Germinal center (tissue), 1 donor: Measurements from ENCODE around the gene CMTM5.

ENCODE experiments used
- DNase-seq: peaks from one replicate; pipeline ENCODE4 v3.0.0; 2012; ENCODE audit warnings: mixed read lengths, low spot score

The CMTM5 gene

DNA sequence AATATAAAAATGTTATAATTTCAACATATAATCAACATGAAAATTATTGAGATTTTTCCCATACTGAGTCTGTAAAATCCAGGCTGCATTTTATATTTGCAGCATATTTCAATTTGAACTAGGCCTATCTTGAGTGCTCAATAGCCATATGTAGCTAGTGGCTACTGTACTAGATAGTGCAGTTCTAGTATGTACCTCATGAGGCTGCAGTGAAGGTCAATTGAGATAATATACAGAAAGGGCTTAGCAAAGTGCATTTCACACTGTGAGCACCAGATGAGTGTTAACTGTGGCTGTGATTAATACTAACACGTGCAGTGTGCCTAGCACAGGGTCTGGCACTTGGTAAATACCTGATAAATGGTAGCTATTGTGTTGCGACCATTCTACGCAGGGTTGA lies 18.8 kb upstream of the CMTM5 start:
- no peak for DNase-seq

DNA sequence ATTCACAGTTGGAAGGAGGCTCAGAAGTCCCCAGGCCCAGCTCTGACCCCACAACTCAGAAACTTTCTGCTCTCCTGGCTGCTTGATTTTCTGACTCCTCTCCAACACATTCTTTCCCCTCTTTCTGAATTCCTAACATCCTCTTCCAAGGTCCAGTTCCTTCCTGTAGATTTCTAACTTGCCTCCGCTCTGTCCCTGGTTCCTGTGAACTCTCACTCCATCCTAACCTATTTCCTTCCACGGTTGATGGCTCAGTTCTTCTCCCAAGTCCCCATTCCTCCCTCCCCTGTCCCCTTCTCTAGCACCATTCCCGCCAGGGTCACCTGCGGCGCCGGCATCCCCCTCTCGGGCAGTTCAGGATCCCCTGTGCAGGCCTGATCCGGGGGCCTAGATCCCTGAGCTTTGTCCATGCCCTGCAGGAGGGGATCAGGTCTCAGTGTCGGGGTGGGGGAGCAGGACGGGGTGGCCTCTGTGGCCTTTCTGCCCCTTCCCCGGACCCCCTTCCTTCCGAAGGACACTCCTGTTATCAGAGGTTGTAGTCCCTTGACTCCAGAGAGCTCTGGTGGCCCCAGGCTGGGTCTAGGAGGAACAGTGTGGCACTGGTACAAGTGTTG lies 18.2 kb upstream of the CMTM5 start:
- DNase-seq = no peak

GRCh38 chr14:23359167-23359626 lies 17.6 kb upstream of the CMTM5 start:
- no peak for DNase-seq

- DNase-seq = no peak
These were observed 17.0 kb upstream of the CMTM5 start for GRCh38 chr14:23359722-23360447.

- DNase-seq = no peak
These were observed 16.4 kb upstream of the CMTM5 start for GRCh38 chr14:23360496-23360895.

GRCh38 chr14:23361320-23361719 lies 15.5 kb upstream of the CMTM5 start:
- DNase-seq = no peak

- no peak for DNase-seq
These were observed 15.1 kb upstream of the CMTM5 start for GRCh38 chr14:23361763-23362162.

GRCh38 chr14:23362200-23362599 lies 14.6 kb upstream of the CMTM5 start:
- no peak for DNase-seq

GRCh38 chr14:23364164-23365035 lies 12.4 kb upstream of the CMTM5 start:
- DNase-seq = no peak

DNA sequence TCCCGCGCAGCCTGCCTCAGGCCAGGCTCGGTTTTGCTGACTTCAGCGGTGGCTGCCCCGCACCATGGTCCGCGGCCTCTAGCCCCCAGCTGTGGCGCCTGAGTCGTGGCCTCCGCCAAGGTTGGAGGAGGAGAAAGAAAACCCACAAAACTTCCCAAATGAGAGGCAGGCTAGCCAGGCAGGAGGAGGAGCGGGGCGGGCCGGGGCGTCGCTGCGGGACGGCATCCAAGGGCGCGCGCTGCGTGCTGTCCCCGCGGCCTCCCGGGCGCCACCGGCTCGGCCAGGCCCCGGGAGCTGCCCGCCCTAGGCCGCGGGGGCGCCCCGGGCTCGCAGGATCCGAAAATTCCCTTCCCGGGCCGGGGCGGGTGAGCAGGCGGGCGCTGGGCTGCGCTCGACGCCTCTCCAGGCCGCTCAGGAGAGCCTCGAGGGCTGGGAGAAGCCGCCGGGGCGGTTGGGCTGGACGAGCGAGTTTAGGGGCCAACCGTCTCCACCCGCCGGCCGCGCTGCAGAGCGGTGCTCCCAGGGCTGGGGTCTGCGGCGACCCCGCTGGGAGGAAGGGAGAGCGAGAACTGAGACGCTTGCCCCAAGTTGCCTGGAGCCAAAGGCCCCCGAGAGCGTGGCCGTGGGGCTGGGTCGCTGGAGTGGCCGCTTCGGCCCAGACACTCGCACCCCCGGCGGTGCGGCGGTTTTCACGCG lies 11.7 kb upstream of the CMTM5 start, which contains the start of gene EFS:
EFS (minus strand) TSS at position 137 of the 696 bp plus-strand sequence. CDS start 147 bp downstream, outside the sequence.
- no peak for DNase-seq

DNA sequence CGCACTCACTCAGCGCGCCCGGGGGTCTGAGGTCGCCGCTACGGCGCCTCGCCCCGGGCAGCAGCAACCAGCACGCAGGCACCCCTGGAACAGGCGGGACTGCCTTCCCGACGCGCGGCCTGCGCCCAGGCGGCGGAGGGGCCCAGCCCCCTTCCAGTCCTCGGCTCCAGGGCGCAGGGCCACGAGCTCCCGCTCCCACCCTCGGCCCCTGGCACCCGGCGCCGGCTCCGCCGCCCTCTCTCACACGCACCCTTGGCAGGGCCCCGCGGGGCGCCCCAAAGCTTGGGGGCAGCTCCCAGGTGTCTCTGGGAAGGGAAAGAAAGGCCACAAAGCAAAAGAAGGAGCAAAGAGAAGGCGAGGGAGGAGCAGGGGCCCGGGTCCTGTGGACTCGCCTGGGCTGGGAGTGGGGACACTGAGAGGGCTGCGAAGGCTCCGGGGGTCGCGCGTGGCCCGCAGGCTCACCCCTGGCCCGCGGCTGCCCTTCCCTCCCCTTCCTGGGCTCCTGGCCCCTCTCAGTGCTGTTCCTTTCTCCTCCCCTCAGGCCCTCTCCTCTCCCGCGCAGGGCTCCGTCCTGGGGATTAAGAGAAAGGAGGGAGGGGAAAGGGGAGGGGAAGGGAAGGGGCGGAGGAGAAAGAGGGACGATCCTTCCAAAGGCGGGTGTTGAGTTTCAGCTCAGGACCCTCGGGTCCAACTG lies 11.0 kb upstream of the CMTM5 start:
- DNase-seq = no peak

GRCh38 chr14:23366426-23366921 lies 10.4 kb upstream of the CMTM5 start:
- DNase-seq = no peak

GRCh38 chr14:23370221-23370620 lies 6.6 kb upstream of the CMTM5 start:
- DNase-seq = no peak

GRCh38 chr14:23371865-23372264 lies 5.0 kb upstream of the CMTM5 start:
- no peak for DNase-seq

GRCh38 chr14:23372509-23372908 lies 4.3 kb upstream of the CMTM5 start, which contains the start of gene IL25:
Gene IL25 (plus strand): TSS chr14:23372809.
- no peak for DNase-seq

- DNase-seq = no peak
These were observed 3.8 kb upstream of the CMTM5 start for GRCh38 chr14:23373041-23373440.

DNA sequence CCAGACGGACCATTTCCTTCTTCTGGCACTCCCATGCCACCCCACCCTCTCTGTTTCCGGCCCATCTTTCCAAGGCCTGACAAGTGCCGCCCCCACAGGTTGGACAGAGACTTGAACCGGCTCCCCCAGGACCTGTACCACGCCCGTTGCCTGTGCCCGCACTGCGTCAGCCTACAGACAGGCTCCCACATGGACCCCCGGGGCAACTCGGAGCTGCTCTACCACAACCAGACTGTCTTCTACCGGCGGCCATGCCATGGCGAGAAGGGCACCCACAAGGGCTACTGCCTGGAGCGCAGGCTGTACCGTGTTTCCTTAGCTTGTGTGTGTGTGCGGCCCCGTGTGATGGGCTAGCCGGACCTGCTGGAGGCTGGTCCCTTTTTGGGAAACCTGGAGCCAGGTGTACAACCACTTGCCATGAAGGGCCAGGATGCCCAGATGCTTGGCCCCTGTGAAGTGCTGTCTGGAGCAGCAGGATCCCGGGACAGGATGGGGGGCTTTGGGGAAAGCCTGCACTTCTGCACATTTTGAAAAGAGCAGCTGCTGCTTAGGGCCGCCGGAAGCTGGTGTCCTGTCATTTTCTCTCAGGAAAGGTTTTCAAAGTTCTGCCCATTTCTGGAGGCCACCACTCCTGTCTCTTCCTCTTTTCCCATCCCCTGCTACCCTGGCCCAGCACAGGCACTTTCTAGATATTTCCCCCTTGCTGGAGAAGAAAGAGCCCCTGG lies 1.2 kb upstream of the CMTM5 start:
- no peak for DNase-seq

- DNase-seq = no peak
These were observed 328 bp downstream of the CMTM5 start for GRCh38 chr14:23377198-23377550.

DNA sequence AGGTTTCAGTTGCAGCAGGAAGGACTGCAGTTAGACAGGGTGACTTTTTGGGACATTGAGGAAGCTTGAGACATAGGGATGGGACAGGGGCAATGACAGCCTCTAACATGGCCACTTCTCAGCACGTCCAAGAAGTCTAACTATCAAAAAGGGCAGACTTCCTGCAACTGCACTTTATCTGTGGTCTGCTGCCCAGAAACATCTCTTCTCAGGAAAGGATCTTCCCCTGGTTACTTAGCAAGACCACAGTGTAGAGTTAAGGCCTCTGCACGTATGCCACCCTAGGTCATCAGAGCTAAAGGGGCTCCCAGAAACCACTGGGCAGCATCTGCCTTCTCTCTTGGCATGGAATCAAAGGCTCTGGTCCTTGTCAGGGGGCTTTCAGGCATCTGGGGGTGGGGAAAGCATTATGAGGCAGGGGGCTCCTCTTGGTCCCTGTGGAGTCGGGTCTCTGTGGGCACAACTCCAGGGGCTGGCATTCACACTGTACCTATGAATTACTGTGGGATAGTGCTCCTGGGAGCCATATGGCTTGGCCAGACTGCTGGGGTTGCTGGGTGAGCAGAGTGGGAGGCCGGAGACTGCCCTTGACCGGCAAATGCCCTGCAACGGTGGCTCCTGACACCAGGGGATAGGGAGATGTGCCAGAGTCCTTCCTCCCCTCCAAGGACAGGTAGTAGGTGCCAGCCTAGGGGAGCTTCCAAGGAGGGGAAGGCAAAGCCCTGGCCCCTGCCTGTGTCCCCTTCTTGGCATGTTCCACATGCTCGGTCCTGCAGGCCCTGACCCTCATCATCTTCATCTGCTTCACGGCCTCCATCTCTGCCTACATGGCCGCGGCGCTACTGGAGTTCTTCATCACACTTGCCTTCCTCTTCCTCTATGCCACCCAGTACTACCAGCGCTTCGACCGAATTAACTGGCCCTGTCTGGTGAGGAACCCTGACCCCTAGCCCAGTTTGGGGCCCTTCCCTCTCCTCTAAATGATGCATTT lies 1.0 kb downstream of the CMTM5 start:
- DNase-seq = no peak
